ENCODE results near the gene IGFL1.
"Not testable (repeated sequence)": the region's sequence is repeated elsewhere in the genome, so short reads cannot be mapped to it uniquely, and the experiment has no call there.

IGFL1 gene

DNA sequence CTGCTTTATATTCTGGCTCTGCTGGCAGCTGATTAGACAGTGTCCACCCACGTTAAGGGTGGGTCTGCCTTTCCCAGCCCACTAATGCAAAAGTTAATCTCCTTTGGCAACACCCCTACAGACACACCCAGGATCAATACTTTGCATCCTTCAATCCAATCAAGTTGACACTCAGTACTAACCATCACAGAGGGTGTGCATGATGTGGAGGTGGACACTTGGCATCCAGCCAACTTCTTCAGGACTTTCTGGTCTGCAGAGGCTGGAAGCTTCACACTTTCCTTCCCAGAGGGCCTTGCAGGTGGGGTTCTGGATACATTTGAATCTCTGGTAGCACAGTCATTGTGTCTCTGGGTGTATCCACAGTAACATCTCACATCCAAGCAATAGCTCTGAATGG lies 18.9 kb upstream of the IGFL1 start:
- no peak for DNase-seq (ENCODE audit: low read depth)
- no peak for TF ChIP-seq CTCF (IDR thresholded peaks at IDR 0.05; ENCODE audit: low read depth, low read length, missing control alignments)
- no peak overlapping the region for H3K4me3 ChIP-seq (ENCODE audit: low read depth, low read length)

DNA sequence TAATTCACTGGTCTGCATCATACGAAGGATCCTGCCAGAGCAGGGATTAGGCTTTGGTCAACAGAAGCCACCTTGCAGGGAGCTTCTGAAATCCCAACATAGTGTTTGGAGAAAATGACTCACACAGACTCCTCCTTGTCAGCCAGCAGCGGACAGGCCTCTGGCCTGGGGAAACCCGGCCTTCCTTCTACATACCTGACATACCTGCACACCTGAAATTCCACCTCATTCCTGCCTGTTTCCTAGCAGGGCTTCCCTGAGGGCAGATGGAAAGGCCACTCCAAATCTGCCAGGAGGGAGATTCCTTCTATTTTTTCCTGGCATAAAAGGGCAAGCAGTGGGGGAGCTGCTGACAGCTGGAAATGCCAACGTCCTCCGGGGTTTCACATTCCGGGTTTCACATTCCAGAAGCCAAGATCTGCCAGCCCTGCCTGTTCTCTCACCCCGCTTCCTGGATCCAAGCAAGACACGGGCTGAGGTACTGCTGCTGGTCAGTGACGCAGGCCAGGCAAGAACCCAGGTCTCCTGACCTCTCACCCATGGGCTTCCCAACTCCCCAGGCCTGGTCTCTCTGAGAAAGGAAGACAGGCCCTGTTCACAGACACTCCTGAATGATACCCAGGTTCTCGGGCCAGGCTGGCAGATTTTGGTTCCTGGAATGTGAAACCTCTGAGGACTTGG lies 18.2 kb upstream of the IGFL1 start:
- DNase-seq (ENCODE audit: low read depth): no peak
- TF ChIP-seq CTCF (IDR thresholded peaks at IDR 0.05; ENCODE audit: low read depth, low read length, missing control alignments): no peak

DNA sequence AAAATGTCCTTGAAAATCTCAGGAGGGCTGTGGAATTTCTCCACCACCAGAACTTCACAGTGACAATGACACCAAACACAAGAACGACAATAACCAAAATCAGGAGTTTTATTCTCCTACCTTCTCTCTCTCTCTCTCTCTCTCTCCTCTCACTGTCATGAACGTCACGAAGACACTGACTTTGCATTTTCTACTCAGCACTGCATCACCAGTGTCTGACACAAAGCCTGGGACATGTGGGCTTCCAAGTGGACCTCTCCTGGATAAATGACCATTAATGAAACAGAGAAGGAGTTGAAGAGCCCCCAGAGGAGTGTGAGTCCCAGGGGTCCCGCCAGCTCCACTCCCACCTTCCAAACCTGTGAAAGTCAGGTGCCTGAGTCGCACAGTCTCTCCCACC lies 16.9 kb upstream of the IGFL1 start:
- not testable (repeated sequence) for H3K4me3 ChIP-seq (ENCODE audit: low read depth, low read length); DNase-seq (ENCODE audit: low read depth)

More for the DNA sequence above, 18.2 kb upstream of the IGFL1 start:
- no peak overlapping the region for H3K4me3 ChIP-seq (ENCODE audit: low read depth, low read length)

DNA sequence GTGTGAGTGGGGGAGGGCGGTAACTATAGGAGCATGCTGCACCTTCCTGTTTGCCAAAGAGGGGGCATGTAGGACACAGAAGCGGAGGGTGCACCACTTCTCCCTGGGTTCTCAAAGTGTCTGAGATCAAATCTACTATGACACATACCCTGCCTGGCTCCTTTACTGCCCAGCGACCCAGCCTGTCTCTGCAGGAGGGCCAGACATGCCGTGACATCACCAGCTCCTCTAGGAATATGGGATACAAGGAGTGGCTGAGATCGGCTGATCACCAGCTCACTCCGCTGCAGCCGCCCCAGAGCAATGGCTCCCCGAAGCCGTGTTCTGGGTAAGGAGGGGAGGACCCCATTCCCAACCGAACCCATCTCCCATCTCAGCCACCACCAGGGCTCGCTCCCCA lies 16.4 kb upstream of the IGFL1 start:
- no peak for TF ChIP-seq CTCF (IDR thresholded peaks at IDR 0.05; ENCODE audit: low read depth, low read length, missing control alignments)
- no peak for DNase-seq (ENCODE audit: low read depth)
- no peak overlapping the region for H3K4me3 ChIP-seq (ENCODE audit: low read depth, low read length)

GRCh38 chr19:46213806-46214205 lies 15.7 kb upstream of the IGFL1 start:
- no peak for TF ChIP-seq CTCF (IDR thresholded peaks at IDR 0.05; ENCODE audit: low read depth, low read length, missing control alignments)
- no peak for DNase-seq (ENCODE audit: low read depth)
- H3K4me3 ChIP-seq (ENCODE audit: low read depth, low read length): no peak overlapping the region

- no peak for TF ChIP-seq CTCF (IDR thresholded peaks at IDR 0.05; ENCODE audit: low read depth, low read length, missing control alignments)
- DNase-seq (ENCODE audit: low read depth): no peak
- H3K4me3 ChIP-seq (ENCODE audit: low read depth, low read length): no peak overlapping the region
Measured at GRCh38 chr19:46216612-46217011, 12.9 kb upstream of the IGFL1 start.

DNA sequence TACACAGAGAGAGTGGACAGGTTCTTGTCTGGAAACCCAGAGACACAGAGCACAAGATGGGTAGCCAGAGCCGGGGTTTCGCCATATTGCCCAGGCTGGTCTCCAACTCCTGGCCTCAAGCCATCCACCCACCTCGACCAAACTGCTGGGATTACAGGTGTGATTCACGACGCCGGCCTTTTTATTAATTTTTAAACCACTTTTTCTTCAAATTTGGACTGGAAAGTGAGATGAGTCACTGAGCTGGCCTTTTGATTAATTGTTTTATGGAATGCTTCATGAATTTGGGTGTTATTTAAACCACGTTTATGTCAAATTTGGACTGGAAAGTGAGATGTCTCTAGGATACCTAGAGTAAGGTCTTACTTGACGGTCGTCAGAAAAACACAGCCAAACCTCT lies 12.1 kb upstream of the IGFL1 start:
- H3K4me3 ChIP-seq (ENCODE audit: low read depth, low read length): no peak overlapping the region
- TF ChIP-seq CTCF (IDR thresholded peaks at IDR 0.05; ENCODE audit: low read depth, low read length, missing control alignments): no peak
- no peak for DNase-seq (ENCODE audit: low read depth)

Data from GM12864 (cell line).